ENCODE results near the gene SUPT3H.

DNA sequence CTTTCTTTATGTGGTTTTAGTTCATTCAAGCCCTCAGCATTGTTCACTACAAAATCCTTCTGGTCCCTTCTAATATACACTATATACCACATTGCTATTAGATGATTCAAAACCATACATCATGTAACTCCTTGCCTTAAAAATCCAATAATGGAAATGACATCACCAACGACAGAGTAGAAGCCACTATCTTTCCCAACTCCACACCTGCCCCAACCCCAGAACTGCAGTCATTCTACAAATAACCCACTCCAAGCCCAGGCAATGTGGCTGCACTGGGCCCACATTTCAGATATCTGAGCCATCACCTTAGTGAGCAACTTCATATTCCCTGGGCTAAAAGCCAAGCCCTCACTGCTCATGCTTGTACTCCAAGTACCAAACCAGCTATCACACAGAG, 72.2 kb downstream of the SUPT3H start:
- TF ChIP-seq EZH2 (IDR thresholded peaks at IDR 0.05; ENCODE audit: low read length, unreplicated experiment) (no peak), EZH2phosphoT487 (IDR thresholded peaks at IDR 0.05; ENCODE audit: borderline replicate concordance, low read length) (no peak)
- TF ChIP-seq, protein P1, sequence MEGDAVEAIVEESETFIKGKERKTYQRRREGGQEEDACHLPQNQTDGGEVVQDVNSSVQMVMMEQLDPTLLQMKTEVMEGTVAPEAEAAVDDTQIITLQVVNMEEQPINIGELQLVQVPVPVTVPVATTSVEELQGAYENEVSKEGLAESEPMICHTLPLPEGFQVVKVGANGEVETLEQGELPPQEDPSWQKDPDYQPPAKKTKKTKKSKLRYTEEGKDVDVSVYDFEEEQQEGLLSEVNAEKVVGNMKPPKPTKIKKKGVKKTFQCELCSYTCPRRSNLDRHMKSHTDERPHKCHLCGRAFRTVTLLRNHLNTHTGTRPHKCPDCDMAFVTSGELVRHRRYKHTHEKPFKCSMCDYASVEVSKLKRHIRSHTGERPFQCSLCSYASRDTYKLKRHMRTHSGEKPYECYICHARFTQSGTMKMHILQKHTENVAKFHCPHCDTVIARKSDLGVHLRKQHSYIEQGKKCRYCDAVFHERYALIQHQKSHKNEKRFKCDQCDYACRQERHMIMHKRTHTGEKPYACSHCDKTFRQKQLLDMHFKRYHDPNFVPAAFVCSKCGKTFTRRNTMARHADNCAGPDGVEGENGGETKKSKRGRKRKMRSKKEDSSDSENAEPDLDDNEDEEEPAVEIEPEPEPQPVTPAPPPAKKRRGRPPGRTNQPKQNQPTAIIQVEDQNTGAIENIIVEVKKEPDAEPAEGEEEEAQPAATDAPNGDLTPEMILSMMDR (conservative IDR thresholded peaks at IDR 0.05; ENCODE audit: low read depth, low read length) = no peak

All from PC-3 (cell line).